Urothelium cell line (cell line): Measurements from ENCODE around the gene GRIK5.
A peak's percentile ranks its signal among the peaks of the same experiment; 100 is the strongest.
"Not testable (repeated sequence)": the region's sequence is repeated elsewhere in the genome, so short reads cannot be mapped to it uniquely, and the experiment has no call there.

ENCODE experiments used
- DNase-seq: peaks from one replicate; pipeline ENCODE4 v3.0.0; 2011; ENCODE audit warnings: low spot score, mixed read lengths
- FAIRE-seq: peaks from 2 replicates; lab custom pipeline; 2011; peaks lifted over from hg19 to GRCh38; lab: Jason Lieb, UNC

GRIK5 gene

DNA sequence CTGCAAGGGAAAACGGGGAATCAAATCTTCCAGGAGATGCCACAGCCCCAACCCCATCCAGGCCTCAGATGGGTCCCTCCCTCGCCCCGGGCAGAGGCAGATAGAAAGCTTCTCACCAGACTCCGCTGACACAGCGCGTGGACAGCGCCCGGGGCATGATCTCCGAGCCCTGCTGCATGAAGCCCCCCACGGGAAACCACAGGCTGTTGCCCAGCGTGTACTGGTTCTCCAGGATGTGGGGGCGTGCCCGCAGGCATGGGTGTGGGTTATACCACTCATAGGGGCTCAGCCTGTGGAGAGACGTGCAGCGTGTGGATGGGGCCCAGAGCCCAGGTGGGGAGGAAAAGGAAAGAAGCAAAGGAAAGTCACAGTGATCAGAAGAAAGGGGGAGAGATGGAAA lies 48.8 kb downstream of the GRIK5 start:
- no peak for DNase-seq
- no peak for FAIRE-seq

DNA sequence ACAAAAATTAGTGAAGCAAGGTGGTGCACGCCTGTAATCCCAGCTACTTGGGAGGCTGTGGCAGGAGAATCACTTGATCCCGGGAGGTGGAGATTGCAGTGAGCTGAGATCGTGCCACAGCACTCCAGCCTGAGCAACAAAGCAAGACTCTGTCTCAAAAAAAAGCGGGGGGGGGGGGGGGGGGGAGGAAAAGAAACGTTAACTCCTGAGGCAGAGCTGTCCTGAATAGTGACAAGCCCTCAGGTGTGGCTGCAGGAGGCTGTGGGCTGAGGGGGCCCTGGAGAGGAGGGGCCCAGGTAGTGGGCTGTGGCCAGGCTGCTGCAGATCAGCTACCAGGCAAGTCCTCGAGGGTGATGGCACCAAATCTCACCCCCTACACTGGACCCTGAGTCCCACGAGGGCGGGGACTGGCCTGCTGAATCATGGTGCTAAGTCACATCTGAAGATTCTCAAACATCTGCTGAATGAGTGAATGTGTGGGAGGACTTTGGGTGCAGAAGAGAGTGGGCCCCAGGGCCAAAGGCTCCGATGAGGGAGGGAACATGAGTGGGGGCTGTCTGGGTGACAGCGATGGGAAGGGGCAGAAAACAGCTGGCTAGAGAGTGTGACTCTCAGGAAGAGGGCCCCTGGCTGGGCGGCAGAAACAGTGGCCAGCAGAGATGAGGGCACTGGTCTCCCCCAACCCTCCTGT lies 51.4 kb downstream of the GRIK5 start:
- FAIRE-seq (peak; percentile 86), DNase-seq (peak; percentile 25)

DNA sequence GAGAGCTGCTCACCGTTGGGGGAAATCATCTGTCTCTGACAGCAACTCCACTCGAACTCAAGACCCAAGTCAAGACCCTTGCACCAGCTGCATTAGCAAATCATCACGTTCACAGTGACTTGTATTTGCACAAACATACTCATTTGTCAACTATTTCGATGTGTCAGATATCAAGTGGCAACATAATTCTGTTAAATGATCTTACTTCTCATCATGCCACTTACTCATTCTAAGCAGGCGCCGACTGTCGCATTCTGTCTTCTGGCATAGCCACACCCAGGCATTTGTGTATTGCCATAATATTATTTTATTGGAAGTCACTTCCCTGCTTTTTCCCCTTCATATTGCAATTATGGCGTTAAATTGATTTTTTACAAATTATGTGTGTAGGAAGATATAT lies 53.0 kb downstream of the GRIK5 start:
- DNase-seq: no peak
- FAIRE-seq: no peak

DNA sequence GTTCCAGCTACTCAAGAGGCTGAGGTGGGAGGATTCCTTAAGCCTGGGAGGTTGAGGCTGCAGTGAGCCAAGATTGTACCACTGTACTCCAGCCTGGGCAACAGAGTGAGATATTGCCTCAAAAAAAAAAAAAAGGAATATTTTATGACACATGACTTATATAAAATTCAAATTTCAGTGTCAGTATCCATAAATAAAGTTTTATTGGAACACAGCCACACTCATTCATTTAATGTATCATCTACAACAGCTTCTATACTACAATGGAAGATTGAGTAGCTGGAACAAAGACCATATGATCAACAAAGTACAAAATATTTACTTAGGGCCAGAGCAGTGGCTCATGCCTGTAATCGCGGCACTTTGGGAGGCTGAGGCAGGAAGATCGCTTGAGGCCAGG lies 57.3 kb downstream of the GRIK5 start:
- not testable (repeated sequence) for FAIRE-seq, DNase-seq

DNA sequence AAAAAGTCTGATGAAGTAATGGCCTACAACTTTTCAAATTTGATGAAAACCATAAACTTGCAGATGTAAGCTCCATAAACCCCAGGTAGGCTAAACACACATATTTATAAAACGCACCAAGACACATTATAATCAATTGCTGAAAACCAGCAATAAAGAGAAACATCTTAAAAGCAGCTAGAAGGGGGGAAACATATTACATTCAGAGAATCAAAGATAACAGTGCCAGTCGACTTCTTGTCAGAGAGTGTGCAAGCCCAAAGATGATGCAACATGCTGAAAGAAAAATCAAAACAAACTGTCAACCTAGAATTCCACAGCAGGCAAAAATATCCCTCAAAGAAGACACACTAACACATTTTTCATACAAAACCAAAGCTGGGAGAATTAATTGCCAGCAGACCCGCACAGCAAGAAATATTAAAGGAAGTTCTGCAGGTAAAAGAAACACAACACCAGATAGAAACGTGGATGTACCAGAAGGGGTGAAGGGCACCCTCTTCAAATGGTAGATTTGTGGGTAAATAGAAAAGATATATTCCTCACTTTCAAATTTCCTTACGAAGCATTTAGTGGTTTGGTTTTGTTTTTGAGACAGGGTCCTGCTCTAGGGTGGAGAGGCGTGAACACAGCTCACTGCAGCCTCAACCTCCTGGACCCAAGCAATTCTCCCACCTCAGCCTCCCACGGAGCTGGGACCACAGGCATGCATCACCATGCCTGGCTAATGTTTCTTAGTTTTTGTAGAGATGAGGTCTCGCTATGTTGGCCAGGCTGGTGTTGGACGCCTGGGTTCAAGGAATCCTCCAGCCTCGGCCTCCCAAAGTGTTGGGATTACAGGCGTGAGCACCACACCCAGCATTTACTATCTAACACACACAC lies 59.5 kb downstream of the GRIK5 start:
- FAIRE-seq: no peak
- no peak for DNase-seq

DNA sequence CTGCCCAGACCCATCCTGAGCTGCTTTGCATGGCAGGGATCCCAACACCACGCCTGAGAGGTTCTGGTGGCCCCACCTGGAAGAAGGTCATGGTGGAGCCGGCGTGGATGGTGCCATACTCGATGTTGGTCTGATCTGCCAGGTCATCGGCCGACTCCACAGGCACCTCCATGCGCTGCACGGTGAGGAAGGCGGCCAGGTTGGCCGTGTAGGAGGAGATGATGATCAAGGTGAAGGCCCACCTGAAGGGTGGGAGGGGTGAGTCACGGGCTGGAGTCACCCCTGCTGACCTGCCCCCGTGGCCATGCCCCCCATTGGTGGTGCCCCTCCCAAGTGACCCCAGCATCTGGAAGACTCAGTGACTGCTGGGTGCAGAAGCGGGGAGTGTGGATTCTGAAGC lies 63.4 kb downstream of the GRIK5 start:
- no peak for FAIRE-seq
- no peak for DNase-seq

DNA sequence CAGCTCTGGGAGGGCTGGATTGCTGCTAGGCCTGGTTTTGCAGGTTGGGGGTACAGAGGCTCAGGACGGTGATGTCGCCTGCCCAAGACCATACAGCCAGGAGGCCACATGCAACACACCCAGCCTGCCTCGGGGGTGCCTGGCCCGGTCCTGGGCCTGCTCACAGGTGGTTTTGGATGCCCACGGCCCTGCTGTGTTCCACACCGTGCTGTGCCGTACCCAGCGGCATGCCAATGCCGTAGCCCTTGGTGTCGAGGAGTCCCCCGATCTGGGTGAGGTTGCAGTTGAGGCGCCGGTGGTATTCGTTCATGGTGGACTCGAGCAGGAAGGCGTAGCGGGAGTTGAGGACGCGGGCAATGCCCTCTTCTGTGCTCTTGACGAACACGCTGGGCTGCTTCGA lies 64.5 kb downstream of the GRIK5 start:
- DNase-seq (no peak), FAIRE-seq (no peak)

DNA sequence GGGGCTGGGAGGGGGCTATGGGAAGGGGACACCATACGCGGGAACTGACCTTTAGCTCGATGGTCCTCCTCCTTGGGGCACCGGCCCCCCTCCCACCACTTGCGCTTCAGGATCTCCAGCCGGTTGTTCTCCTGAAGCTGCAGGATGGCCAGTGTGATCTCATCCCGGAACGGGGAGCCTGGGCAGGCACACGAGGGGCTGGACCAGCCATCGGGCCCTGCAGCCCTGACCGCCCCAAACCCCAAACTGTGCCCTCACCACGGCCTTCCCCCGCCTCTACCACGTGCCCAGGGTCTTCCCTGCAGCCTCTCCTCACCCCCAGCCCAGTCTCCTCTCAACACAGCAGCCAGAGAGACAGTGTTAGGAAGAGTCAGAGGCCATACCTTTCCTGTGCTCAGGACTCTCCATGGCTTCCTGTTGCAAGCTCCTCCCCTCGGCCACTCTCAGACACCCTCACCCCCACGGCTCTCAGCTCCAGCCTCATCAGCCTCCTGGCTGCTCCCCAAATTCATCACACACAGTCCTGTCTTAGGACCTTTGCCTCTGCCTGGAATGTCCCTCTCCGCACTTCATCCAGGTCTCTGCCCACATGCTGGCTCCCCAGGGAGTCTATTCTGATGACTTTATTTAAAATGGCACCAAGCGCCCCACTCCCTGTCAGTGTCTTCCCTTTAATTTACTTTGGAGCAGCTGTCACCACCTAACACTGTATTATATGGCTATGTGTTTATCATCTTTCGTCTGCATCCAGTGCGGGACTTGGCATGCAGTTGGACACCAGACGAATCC lies 66.3 kb downstream of the GRIK5 start:
- DNase-seq: no peak
- no peak for FAIRE-seq

DNA sequence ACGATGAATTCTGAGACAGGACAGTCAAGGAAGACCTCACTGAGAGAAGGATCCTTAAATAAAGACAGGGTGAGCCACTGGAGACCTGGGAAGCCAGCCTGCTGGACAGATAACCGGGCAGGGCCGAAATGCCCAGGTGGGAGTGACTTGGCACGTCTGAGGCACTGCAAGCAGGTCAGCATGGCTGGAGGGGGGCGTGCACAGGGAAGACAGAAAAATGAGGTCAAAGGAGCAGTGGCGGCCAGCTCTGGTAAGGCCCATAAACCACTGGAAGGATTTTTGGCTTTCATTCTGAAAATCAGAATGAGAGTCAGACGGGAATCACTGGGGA lies 70.2 kb downstream of the GRIK5 start:
- no peak for FAIRE-seq
- DNase-seq: no peak

DNA sequence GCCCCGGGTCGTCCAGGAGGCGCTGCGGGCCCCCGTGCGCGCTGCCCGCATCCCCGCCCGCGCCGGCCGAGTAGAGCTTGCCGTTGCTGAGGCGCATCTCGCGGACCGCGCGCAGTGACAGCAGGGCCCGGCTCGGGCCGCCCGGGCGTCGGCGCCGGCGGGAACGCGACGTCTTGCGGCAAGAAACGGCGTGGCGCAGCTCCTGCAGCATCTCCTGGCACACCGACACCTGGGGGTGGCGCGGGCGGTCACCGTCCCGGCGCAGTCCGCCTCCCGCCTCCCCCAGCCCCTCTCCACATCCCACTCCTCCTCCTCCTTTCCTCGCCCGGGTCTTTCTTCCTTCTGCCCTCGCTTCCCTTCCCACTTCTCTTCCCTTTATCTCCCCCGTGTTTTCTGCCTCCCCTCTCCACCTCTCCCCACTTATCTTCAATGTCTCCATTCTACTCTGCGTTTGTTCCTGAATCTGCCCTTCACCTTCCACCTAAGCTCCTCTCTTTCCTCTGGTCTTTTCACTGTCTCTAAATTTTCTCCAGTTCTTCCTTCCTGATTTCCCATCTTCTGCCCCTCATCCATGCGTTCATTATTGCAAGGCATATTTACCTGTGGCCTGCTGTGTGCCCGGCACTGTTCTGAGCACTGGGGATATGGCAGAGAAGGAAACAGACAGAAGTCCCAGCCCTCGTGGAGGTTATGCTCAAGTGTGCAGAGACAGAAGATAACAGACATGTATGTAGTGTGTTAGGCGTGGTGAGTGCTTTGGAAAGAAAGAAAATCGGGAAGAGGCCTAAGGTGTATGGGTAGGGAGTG lies 70.7 kb downstream of the GRIK5 start:
- FAIRE-seq: no peak
- DNase-seq: no peak

DNA sequence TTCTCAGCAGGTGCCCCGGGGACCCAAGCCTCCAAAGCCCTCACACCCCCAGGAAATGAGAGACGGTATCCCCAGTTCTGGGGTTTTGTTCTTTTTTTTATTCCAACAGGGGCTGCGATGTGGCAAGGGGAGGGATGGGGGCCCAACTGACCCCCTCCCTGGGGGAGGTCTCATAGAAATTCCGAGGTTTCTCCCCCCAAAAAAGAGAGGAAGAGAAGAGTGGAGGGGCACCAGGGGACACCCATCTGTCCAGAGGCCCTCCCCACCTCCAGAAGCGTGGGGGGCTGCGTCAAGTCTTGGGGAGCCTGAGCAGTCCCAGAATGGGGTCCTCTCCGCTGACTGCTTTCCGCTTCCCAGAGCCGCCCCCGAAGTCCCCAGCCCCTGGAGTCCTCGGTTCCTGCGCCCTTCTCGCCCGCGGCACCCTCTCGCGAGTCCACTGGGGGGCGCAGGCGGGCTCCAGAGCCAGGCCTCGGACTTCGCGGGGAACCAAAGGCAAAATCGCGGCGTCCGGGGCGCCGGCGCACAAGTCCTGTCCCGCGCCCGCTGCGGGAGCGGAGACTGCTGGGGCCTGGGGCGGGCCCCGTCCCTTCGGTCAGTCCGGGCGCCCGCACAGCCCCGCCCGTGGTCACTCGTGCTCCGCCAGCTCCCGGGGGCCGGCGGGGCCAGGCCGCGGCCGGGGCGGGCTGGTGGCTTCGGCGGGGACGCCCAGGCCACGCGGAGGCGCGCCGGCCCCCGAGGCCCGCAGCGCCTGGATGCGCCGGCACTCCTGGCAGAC lies 71.6 kb downstream of the GRIK5 start:
- DNase-seq (peak; percentile 70), FAIRE-seq (no peak)

DNA sequence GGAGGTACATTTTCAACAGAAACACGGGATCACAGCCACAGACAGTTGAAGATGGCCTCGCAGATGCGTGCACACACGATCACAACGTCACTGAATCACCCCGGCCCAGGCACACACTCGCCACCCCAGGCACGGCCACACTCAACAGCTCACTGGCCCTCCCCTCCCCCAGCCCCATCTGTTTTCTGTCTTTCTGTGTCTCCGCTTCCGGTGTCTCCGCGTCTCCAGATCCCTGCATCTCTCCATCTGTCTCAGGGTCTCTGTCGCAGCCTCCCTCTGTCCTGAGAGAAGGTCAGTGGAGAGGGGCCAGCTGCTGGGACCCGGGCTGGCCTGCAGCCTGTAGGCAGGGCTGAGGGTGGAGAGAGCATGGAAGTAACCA lies 72.2 kb downstream of the GRIK5 start:
- FAIRE-seq: no peak
- no peak for DNase-seq

DNA sequence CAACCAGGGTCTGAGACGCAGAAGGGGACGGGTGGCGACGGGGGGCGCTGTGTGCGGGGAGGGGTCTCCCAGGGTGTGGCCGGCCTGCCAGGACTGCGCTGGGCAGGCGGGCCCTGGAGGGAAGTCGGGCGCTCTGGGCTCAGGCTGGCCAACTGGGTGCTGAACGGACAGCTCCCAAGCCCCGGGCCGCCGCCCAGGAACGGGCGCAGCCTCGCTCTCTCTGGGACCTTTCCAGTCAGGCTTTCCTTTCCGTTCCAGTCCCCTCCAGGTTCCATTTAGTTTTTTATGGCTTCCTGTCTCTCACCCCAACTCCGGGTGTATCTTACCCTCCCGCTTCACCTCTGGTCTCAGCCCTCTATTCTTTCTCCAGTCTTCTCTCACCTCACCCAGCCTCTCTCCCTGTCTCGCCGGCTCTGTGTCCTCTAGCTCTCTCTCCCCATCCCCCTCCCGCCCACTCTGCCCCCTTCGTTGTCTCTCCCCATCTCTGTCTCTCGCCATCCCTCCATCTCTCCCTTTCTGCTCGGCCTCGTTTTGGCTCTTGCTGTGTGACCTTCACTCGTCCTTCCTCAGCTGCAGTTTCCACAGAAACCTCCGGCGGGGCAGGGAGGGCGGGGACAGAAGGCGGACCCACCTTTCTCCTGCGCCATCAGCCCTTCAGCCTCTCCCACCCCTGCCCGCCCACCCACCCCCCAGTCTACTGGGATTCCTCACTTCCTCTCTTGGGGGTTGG lies 72.7 kb downstream of the GRIK5 start:
- FAIRE-seq (peak; percentile 40), DNase-seq (peak; percentile 85)

DNA sequence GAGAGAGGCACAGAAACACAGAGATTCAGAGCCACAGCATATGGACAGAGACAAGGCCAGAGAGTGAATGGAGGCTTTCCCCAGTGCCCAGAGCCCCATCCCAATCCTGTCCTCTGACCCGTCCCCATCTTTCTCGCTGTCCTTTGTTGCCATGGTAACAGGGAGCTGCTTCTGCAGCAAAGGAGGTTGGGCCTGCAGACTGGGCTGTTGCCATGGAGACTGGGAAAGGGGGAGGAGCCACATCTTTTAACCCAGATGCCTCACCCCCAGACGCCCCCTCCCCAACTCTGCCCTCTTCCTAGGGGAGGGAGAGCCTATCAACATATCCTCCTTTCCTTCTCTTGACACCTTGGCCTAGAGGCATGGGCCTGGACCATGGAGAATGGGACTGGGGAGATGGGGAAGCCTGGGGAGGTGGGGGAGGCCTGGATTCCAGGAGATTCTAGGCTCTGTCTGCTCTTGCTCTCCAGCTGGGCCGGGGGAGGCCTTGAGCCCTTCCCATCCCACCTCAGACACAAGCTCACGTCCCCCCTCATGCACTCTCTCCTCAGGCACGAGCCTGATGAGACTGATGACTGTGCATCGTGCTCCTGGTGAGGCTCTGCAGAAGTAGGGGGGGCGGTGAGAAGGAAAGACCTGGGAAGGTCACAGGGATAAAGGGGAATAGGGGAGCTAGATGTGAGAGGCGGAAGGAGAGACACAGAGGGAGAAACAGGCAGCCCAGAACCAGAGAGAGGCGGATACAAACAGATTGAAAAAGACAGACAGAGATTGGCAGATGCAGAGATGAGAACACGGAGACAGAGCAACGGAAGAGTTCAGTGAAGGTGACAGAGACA lies 73.8 kb downstream of the GRIK5 start:
- FAIRE-seq: no peak
- DNase-seq: no peak

DNA sequence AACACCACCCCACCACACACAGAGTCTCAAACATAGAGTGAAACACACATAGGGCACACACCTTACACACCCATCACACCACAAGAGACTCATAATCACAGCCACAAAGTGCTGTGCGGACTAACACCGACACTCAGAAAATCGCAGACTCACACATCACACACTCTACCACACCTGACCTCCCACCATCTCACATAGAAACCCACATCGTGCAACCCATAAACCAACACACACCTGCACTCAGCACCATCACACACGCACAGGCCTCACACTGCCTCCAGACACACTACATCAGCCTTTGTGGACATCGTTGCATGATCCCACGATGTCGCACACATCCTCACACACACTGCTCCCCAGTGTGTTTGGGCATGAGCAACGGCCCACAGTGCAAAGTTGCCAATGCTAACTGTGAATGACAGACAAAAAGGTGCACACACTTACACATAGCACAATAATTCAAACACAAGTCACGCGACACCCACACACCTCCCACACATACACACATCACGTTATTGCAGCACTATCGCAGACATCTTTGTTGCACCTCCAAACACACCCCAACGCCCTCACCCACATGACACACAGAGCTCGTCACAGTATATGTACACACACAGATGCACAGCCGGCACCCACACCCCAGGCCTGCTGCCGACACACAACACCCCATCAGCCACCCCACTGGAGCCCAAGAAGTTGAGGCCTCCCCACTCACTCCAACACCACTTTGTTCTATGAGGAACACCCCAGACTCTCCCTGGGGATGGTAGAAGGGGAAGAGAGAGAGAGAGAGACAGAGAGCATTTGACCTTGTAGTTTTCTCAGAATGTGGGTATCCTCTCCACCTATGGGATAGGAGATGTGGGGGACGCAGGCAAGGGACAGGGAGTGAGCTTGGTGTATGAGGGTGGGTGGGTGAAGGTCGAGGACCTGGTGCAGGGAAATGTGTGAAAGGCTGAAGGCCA lies 74.7 kb downstream of the GRIK5 start:
- FAIRE-seq (no peak), DNase-seq (no peak)

DNA sequence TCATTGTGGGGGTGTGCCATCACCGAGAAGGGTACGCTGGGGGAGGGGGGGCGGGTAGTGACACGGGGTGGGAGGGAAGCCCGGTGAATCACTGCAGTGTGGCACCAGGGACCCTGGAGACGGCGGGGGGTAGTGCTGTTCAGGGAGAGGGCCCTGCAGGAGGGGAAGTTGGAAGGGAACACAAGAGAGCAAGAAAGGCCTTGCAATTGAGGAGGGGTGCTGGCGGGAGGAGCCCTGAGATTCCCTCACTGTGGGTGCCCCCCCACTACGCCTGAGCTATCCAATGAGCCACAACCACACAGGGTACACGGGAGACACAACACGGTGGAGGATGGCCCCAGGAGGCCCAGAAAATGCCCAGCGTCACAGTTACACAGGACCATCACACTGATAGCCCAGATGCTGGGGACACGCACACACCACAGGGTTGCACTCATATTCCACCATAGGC lies 75.5 kb downstream of the GRIK5 start:
- no peak for FAIRE-seq
- no peak for DNase-seq
